ENCODE measurements around the gene ABHD17A. TPM values are rescaled to one million over a fixed set of nuclear protein-coding genes. Genes with fewer than 3 reads are reported as not detected.

The ABHD17A gene
- total and polyA plus RNA-seq, 2 of the 8 experiments (the other 6 are each of a cell fraction or from before 2014, with no cell fraction given): 41.2 to 87.4 TPM

- H3K23me2 ChIP-seq (ENCODE audit: low read depth, low read length): no peaks in the 10 kb centered on the region
- POLR2A ChIA-PET (ENCODE audit: partially characterized antibody): interaction anchor here (1.2 to 3.4 kb wide), 4 partner anchors 8 to 22 kb away, joined by 3 to 13 read pairs (median 10); partner anchors contain the start of genes ADAT3 and SCAMP4
- H2AFZ ChIP-seq (ENCODE audit: low read length): no peak overlapping the region
- no peak overlapping the region for H2BK5ac ChIP-seq (ENCODE audit: low read depth, low read length)
- H2BK12ac ChIP-seq (ENCODE audit: low read depth, low read length): no peak overlapping the region
- H3K56ac ChIP-seq (replicated peaks; ENCODE audit: insufficient read length, low read depth, low read length): no peak overlapping the region
- no peak overlapping the region for H4K8ac ChIP-seq (ENCODE audit: extremely low read depth, insufficient read depth, low read length)
- H3K23ac ChIP-seq (ENCODE audit: insufficient read length): no peak overlapping the region
- no peaks in the 10 kb centered on the region for H3K27me3 ChIP-seq (replicated peaks in 1 of 4; ENCODE audit: control insufficient read depth in 3 of 4, extremely low read depth in 1 of 4, insufficient read depth in 3 of 4, low read length in 3 of 4)
- H2BK15ac ChIP-seq (ENCODE audit: low read length): no peak overlapping the region
- no peak for DNase-seq (ENCODE audit: low read depth in 1 of 2, low spot score in 2 of 2)
- no peak overlapping the region for H3K18ac ChIP-seq (ENCODE audit: extremely low read depth, low read length)
- H3K36me3 ChIP-seq (ENCODE audit: control insufficient read depth in 2 of 4, insufficient read depth in 4 of 4, low read length in 3 of 4): peaks cover 4 to 30% (median 17%) of the 10 kb centered on the region in 4 experiments; a peak in 6 of 8 replicates
- H4K91ac ChIP-seq (replicated peaks; ENCODE audit: insufficient read length, low read length): no peak overlapping the region
- peaks cover 5 to 50% of the 10 kb centered on the region in 2 experiments; a peak in 3 of 4 replicates for H3K79me2 ChIP-seq (ENCODE audit: control insufficient read depth in 1 of 2, insufficient read depth in 2 of 2, low read length in 2 of 2)
- 94% methylated on average over 16 of the region's 23 CpGs; no CpG with 5 or more reads in 1 of the 2 experiments for WGBS, 2 experiments (ENCODE audit: extremely low coverage in 1 of 2, insufficient coverage in 1 of 2, insufficient read length in 1 of 2, insufficient replicate concordance in 2 of 2, low coverage in 1 of 2, low lambda C conversion rate in 2 of 2, missing lambda C conversion rate in 1 of 2)
- no peak for FAIRE-seq
- H3K4ac ChIP-seq (replicated peaks; ENCODE audit: insufficient read length, low read depth, low read length): no peak overlapping the region
- TF ChIP-seq EP300 (IDR thresholded peaks at IDR 0.05; ENCODE audit: borderline replicate concordance in 1 of 2, low read depth in 2 of 2, low read length in 2 of 2) (no peak), RXRA (IDR thresholded peaks at IDR 0.05; ENCODE audit: insufficient read depth, low read depth, low read length) (no peak), KDM4A (IDR thresholded peaks at IDR 0.05; ENCODE audit: low read depth, low read length, severe bottlenecking) (no peak)
- no peak overlapping the region for H3K4me3 ChIP-seq (ENCODE audit: extremely low read depth in 1 of 4, insufficient read depth in 2 of 4, low read depth in 3 of 4, low read length in 4 of 4)
- peaks cover 20% of the 10 kb centered on the region for H3K79me1 ChIP-seq (ENCODE audit: low read depth, low read length)
- no peak overlapping the region for H4K5ac ChIP-seq (ENCODE audit: insufficient read length, low read depth, low read length)
- H3K4me1 ChIP-seq (replicated peaks in 1 of 4; ENCODE audit: control insufficient read depth in 3 of 4, insufficient read depth in 4 of 4, low read length in 3 of 4): no peaks in the 10 kb centered on the region; a peak in 1 of 7 replicates
- H2BK20ac ChIP-seq (ENCODE audit: low read length): no peak overlapping the region
- H3K9me3 ChIP-seq (ENCODE audit: insufficient read depth in 2 of 2, low read depth in 1 of 2, low read length in 1 of 2): no peaks in the 10 kb centered on the region
- no peak overlapping the region for H3K9ac ChIP-seq (replicated peaks in 1 of 4; ENCODE audit: extremely low read depth in 1 of 4, low read depth in 3 of 4, low read length in 3 of 4)
- H3K14ac ChIP-seq (ENCODE audit: insufficient read length): no peak overlapping the region
- H2BK120ac ChIP-seq (replicated peaks; ENCODE audit: low read depth, low read length): no peak overlapping the region
- no peak overlapping the region for H3K27ac ChIP-seq (ENCODE audit: low read depth, low read length)
- H2AK5ac ChIP-seq (ENCODE audit: low read depth, low read length): no peak overlapping the region
- CTCF ChIA-PET (ENCODE audit: partially characterized antibody): interaction anchor here (0.9 to 3.5 kb wide), 4 partner anchors 14 to 61 kb away, joined by 3 to 16 read pairs (median 10); no protein-coding TSS in a partner anchor
- H3K4me2 ChIP-seq (ENCODE audit: insufficient read depth in 1 of 2, low read depth in 2 of 2, low read length in 2 of 2): no peak overlapping the region
- H4K20me1 ChIP-seq (replicated peaks in 1 of 2; ENCODE audit: control insufficient read depth in 1 of 2, insufficient read depth in 2 of 2, low read length in 2 of 2): peaks cover 13 to 30% of the 10 kb centered on the region in 2 experiments
Measured at GRCh38 chr19:1913781-1914577, 28.7 kb upstream of the ABHD17A start.
